Measurements from ENCODE around the gene PGGT1B. TPM values are rescaled to one million over a fixed set of nuclear protein-coding genes. Genes with fewer than 3 reads are reported as not detected.

Gene PGGT1B
- total RNA-seq, 1 donor from 2014 or later: 22.4 TPM

DNA sequence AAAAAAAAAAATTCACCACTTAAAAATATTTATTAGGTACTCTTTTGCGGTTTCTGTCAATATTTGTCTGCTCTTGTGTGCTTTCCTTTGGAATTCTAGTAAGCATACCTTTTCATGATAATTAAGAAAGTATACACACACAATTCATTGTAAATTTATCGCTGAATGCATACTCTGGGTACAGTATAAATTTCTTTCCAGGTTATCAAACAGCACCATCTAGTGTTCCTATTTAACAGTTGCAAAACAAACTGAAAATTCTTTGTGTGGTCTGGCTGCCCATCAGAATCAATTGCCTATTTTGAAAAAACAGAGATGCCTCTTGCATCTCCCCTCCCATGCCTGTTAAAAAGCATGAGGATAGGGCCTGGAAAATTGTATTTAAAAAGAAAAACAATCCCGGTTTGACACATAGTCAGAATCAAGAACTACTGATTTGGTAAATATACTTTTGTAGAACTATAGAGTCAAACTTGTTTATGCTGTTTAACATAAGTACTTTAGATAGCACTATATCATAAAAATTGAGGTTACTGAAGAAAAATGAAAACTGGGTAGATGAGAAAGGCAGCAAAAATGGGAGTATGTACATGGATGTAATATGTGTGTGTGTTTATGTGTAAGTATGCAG is 16.2 kb downstream of the PGGT1B start:
- Mint-ChIP-seq H3K9me3 (ENCODE audit: unreplicated experiment) (no peaks in the 10 kb centered on the region), H3K27me3 (ENCODE audit: unreplicated experiment) (no peaks in the 10 kb centered on the region), H3K4me1 (ENCODE audit: low read depth, unreplicated experiment) (no peaks in the 10 kb centered on the region), H3K27ac (ENCODE audit: unreplicated experiment) (no peak overlapping the region), H3K36me3 (ENCODE audit: unreplicated experiment) (no peaks in the 10 kb centered on the region), H3K4me3 (ENCODE audit: unreplicated experiment) (no peak overlapping the region)
- no peak for DNase-seq
- TF ChIP-seq, protein P1, sequence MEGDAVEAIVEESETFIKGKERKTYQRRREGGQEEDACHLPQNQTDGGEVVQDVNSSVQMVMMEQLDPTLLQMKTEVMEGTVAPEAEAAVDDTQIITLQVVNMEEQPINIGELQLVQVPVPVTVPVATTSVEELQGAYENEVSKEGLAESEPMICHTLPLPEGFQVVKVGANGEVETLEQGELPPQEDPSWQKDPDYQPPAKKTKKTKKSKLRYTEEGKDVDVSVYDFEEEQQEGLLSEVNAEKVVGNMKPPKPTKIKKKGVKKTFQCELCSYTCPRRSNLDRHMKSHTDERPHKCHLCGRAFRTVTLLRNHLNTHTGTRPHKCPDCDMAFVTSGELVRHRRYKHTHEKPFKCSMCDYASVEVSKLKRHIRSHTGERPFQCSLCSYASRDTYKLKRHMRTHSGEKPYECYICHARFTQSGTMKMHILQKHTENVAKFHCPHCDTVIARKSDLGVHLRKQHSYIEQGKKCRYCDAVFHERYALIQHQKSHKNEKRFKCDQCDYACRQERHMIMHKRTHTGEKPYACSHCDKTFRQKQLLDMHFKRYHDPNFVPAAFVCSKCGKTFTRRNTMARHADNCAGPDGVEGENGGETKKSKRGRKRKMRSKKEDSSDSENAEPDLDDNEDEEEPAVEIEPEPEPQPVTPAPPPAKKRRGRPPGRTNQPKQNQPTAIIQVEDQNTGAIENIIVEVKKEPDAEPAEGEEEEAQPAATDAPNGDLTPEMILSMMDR (IDR thresholded peaks at IDR 0.05; ENCODE audit: partially characterized antibody, unreplicated experiment): peak; percentile 75

DNA sequence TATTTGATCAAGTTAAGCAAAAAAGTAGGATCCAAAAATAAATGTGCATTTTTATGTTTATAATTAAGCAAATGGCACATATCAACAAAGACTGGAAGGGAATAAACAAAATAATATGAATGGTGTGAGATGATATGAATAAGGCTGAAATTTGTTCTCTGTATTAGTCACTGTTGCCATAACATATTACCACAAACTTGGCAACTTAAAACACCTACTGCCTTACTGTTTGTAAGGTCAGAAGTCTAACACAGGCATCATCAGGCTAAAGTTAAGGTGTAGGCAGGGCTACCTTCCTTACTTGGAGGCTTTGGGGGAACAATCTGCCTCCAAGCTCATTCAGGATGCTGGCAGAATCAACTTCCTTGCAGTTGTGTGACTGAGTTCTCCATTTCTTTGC is 19.3 kb downstream of the PGGT1B start:
- Mint-ChIP-seq H3K4me3 (ENCODE audit: unreplicated experiment) (no peak overlapping the region), H3K9me3 (ENCODE audit: unreplicated experiment) (no peaks in the 10 kb centered on the region), H3K27me3 (ENCODE audit: unreplicated experiment) (no peaks in the 10 kb centered on the region), H3K36me3 (ENCODE audit: unreplicated experiment) (no peaks in the 10 kb centered on the region), H3K4me1 (ENCODE audit: low read depth, unreplicated experiment) (no peaks in the 10 kb centered on the region), H3K27ac (ENCODE audit: unreplicated experiment) (no peak overlapping the region)
- TF ChIP-seq, protein P1 (IDR thresholded peaks at IDR 0.05; ENCODE audit: partially characterized antibody, unreplicated experiment): no peak
- DNase-seq: no peak

DNA sequence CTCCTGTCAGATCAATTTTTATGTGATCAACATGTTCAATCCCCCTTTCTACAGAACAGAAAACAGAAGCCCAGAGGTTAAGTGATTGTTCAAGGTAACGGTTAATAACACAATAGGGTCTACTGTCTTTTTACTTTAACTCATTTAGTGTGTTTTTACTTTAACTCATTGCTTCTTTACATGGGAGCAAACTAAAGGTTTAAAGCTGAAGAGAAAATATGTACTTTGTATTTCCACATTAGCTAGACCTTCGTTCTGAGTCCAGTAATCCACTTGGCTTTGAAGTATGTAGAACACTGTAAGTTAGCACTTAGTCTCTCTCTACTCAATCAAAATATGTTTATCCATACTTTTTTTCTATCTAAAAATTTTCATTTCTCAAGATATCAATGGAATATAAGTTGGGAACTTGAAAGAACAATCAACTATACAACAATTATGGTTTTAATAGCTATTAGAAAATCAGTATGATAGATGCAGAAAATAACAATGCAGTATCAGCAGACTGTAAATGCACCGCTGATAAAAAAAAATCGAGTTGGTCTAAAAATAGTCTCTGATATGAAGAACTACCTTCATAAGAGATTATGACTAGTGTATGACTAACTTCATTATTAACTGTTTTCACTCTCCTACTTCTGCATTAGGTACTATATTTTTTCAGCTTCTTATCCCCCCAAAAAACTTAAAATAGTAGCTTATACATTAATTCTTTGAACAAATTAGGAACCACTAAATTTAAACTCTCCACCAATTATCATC is 20.6 kb downstream of the PGGT1B start:
- DNase-seq: no peak
- no peak overlapping the region for H3K27ac Mint-ChIP-seq (ENCODE audit: unreplicated experiment)
- no peaks in the 10 kb centered on the region for H3K36me3 Mint-ChIP-seq (ENCODE audit: unreplicated experiment)
- H3K9me3 Mint-ChIP-seq (ENCODE audit: unreplicated experiment): no peaks in the 10 kb centered on the region
- H3K4me3 Mint-ChIP-seq (ENCODE audit: unreplicated experiment): no peak overlapping the region
- TF ChIP-seq, protein P1 (IDR thresholded peaks at IDR 0.05; ENCODE audit: partially characterized antibody, unreplicated experiment): no peak
- H3K4me1 Mint-ChIP-seq (ENCODE audit: low read depth, unreplicated experiment): no peaks in the 10 kb centered on the region
- H3K27me3 Mint-ChIP-seq (ENCODE audit: unreplicated experiment): no peaks in the 10 kb centered on the region

DNA sequence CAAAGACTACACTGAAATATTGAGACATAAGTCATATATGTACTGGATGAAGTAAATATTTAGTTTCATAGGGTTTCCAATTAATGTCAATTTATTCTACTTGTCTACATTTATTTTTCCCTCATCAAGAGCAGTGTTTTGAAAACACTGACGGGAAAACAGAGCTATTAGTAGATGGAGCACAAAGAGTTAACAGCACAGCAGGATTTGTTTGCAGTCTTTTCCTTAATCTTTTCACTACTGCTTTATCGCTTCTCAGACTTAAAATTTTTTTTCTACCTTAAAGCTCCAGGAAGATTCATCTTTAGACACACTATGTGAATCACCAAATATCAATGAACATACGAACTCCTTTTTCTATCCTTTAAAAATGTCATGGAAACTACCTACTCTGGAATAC is 25.6 kb downstream of the PGGT1B start:
- Mint-ChIP-seq H3K36me3 (ENCODE audit: unreplicated experiment) (no peaks in the 10 kb centered on the region), H3K4me1 (ENCODE audit: low read depth, unreplicated experiment) (no peaks in the 10 kb centered on the region), H3K27ac (ENCODE audit: unreplicated experiment) (no peak overlapping the region), H3K27me3 (ENCODE audit: unreplicated experiment) (no peaks in the 10 kb centered on the region), H3K9me3 (ENCODE audit: unreplicated experiment) (no peaks in the 10 kb centered on the region), H3K4me3 (ENCODE audit: unreplicated experiment) (no peak overlapping the region)
- no peak for DNase-seq
- TF ChIP-seq, protein P1 (IDR thresholded peaks at IDR 0.05; ENCODE audit: partially characterized antibody, unreplicated experiment): no peak

DNA sequence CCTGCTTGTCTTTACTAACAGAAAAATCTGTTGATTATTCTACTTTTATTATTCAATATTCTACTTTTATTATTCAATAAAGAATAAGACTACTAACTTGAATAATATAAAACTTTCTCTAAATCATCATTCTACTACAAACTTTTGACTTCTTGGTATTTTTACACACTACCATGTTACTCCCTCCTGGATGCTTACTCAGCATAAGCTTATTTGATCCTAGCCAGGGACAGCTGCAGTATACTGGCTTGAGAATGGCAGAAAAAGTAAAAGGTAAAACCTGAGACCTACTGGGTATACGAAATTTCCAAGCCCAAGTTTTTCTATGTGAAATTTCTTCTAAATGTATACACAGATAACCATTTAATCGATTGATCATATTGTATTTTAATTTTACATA is 26.1 kb downstream of the PGGT1B start:
- no peak for DNase-seq
- TF ChIP-seq, protein P1 (IDR thresholded peaks at IDR 0.05; ENCODE audit: partially characterized antibody, unreplicated experiment): no peak
- Mint-ChIP-seq H3K36me3 (ENCODE audit: unreplicated experiment) (no peaks in the 10 kb centered on the region), H3K27me3 (ENCODE audit: unreplicated experiment) (no peaks in the 10 kb centered on the region), H3K27ac (ENCODE audit: unreplicated experiment) (no peak overlapping the region), H3K9me3 (ENCODE audit: unreplicated experiment) (no peaks in the 10 kb centered on the region), H3K4me3 (ENCODE audit: unreplicated experiment) (no peak overlapping the region), H3K4me1 (ENCODE audit: low read depth, unreplicated experiment) (no peaks in the 10 kb centered on the region)

Measured in glutamatergic neuron (in vitro differentiated cells).